Measurements from ENCODE around the gene AKR7A2. TPM values are rescaled to one million over a fixed set of nuclear protein-coding genes. Genes with fewer than 3 reads are reported as not detected.

AKR7A2 gene
- total and polyA plus RNA-seq, 8 donors: 11.7 to 33.8 (median 27.8) TPM

- WGBS, 2 donors: 95 to 96% methylated on average over 9 of the region's 9 CpGs
- TF ChIP-seq, protein P1, sequence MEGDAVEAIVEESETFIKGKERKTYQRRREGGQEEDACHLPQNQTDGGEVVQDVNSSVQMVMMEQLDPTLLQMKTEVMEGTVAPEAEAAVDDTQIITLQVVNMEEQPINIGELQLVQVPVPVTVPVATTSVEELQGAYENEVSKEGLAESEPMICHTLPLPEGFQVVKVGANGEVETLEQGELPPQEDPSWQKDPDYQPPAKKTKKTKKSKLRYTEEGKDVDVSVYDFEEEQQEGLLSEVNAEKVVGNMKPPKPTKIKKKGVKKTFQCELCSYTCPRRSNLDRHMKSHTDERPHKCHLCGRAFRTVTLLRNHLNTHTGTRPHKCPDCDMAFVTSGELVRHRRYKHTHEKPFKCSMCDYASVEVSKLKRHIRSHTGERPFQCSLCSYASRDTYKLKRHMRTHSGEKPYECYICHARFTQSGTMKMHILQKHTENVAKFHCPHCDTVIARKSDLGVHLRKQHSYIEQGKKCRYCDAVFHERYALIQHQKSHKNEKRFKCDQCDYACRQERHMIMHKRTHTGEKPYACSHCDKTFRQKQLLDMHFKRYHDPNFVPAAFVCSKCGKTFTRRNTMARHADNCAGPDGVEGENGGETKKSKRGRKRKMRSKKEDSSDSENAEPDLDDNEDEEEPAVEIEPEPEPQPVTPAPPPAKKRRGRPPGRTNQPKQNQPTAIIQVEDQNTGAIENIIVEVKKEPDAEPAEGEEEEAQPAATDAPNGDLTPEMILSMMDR (IDR thresholded peaks at IDR 0.05): no peak
Measured at GRCh38 chr1:19324665-19324990, 12.7 kb upstream of the AKR7A2 start.

DNA sequence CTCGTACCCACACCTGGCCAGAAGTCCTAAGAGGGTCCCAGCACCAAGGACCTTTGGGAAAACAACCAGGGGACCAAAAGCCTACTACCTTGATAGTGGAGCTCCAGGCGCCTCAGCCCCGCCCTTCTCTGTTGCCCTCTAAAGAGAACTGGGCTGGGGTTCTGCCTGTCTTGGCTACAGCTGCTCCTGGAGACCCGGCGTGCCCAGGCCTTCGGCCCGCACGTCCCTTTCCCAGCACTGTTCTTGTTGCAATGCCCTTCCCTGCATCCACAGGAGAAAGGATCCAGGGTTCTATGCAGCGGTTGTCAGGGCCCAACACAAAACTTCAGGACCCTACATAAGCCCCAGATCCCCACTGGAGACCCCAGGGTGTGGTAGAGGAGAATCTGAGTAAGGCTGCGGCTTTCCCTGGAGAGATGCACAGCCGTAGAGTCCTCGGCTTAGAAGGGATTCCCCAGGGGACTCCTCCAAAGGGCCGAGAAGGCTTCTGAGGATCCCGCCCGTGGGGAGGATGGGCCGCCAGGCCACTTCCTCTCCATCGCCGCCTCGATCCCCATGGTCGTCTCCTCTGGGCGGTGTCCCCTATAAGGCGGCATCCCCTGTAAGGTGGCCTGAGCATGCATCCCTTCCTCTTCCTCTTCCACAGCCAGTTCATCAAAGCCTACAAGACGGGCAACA is 12.2 kb upstream of the AKR7A2 start:
- no peaks in the 10 kb centered on the region for H3K27me3 ChIP-seq
- H3K36me3 ChIP-seq: peaks cover 0 to 46% (median 3%) of the 10 kb centered on the region in 3 donors
- intact Hi-C loops (cut with DNase I): no loop called here
- ATAC-seq: no peak
- H3K9me3 ChIP-seq: no peaks in the 10 kb centered on the region
- no peaks in the 10 kb centered on the region for H3K4me1 ChIP-seq
- WGBS, 2 donors: 90 to 92% methylated on average over 23 of the region's 23 CpGs
- no peak overlapping the region for H3K27ac ChIP-seq
- peak in 1 of 6 donors; percentile 43 for DNase-seq
- TF ChIP-seq, protein P1 (IDR thresholded peaks at IDR 0.05): no peak
- FAIRE-seq: no peak
- H3K4me3 ChIP-seq: no peak overlapping the region

More at GRCh38 chr1:19324665-19324990, 12.7 kb upstream of the AKR7A2 start:
- ATAC-seq (no peak), FAIRE-seq (no peak), DNase-seq (peak in 1 of 6 donors; percentile 51)
- Histone ChIP-seq H3K9me3 (no peaks in the 10 kb centered on the region), H3K27ac (no peak overlapping the region), H3K27me3 (no peaks in the 10 kb centered on the region), H3K36me3 (peaks cover 0 to 46% (median 3%) of the 10 kb centered on the region in 3 donors), H3K4me1 (no peaks in the 10 kb centered on the region), H3K4me3 (no peak overlapping the region)
- intact Hi-C loops (cut with DNase I): no loop called here

DNA sequence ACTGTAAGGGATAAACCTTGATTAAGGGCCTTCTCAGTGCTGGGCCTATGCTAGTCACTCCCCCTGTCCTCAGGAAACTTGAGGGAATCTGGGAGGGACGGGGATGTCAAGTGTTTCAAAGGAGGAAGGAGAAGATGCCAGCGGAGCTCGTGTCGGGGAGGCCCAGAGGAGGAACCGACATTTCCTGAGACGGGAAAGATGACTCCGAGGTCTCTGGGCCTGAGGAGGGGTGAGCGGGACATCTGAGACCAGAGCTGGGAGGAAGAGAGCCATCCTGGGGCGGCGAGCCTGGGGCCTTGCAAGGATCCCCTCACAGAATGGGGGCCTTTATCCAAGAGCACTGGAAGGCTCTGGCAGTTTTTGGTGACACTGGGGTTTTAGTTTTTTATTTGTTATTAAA is 10.5 kb upstream of the AKR7A2 start:
- H3K4me1 ChIP-seq: no peaks in the 10 kb centered on the region
- TF ChIP-seq, protein P1 (IDR thresholded peaks at IDR 0.05): no peak
- H3K27ac ChIP-seq: no peak overlapping the region
- FAIRE-seq: no peak
- ATAC-seq: no peak
- no peaks in the 10 kb centered on the region for H3K27me3 ChIP-seq
- WGBS, 2 donors: 78 to 89% methylated on average over 10 of the region's 10 CpGs
- no peaks in the 10 kb centered on the region for H3K9me3 ChIP-seq
- peaks cover 0 to 37% (median 3%) of the 10 kb centered on the region in 3 donors for H3K36me3 ChIP-seq
- intact Hi-C loops (cut with DNase I): no loop called here
- no peak overlapping the region for H3K4me3 ChIP-seq
- peak in 1 of 6 donors; percentile 36 for DNase-seq

DNA sequence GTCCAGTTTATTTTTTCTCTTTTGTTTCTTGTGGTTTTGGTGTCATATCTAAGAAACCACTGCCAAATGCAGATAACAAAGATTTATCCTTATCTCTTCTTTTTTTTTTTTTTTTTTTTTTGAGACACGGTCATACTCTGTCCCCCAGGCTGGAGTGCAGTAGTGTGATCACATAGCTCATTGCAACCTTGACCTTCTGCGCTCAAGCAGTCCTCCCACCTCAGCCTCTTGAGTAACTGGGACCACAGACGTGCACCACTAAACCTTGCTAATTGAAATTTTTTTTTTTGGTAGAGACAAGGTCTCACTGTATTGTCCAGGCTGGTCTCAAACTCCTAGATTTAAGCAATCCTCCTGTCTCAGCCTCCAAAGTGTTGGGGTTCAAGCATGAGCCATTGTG is 9.1 kb upstream of the AKR7A2 start:
- Histone ChIP-seq H3K9me3 (no peaks in the 10 kb centered on the region), H3K27ac (no peak overlapping the region), H3K4me1 (no peaks in the 10 kb centered on the region), H3K36me3 (peaks cover 0 to 25% (median 3%) of the 10 kb centered on the region in 3 donors), H3K27me3 (no peaks in the 10 kb centered on the region), H3K4me3 (no peak overlapping the region)
- 82 to 83% methylated on average over 3 of the region's 3 CpGs for WGBS, 2 donors
- ATAC-seq (no peak), DNase-seq (no peak), FAIRE-seq (no peak)
- intact Hi-C loops (cut with DNase I): no loop called here
- TF ChIP-seq, protein P1 (IDR thresholded peaks at IDR 0.05): no peak

- FAIRE-seq (no peak), DNase-seq (no peak), ATAC-seq (no peak)
- intact Hi-C loops (cut with DNase I): no loop called here
- Histone ChIP-seq H3K36me3 (peaks cover 0 to 7% (median 0%) of the 10 kb centered on the region in 3 donors), H3K9me3 (no peaks in the 10 kb centered on the region), H3K4me1 (no peaks in the 10 kb centered on the region), H3K4me3 (no peak overlapping the region), H3K27me3 (no peaks in the 10 kb centered on the region), H3K27ac (no peak overlapping the region)
- WGBS, 2 donors: 93% methylated on average over 3 of the region's 3 CpGs
- TF ChIP-seq, protein P1 (IDR thresholded peaks at IDR 0.05): no peak
Measured at GRCh38 chr1:19319196-19319595, 7.3 kb upstream of the AKR7A2 start.

All from pancreas (tissue), 10 donors.